ENCODE results near the gene SPI1. TPM values are rescaled to one million over a fixed set of nuclear protein-coding genes. Genes with fewer than 3 reads are reported as not detected.
A peak's percentile ranks its signal among the peaks of the same experiment; 100 is the strongest.

Gene SPI1
- total RNA-seq, 1 donor from 2014 or later, result not detected

DNA sequence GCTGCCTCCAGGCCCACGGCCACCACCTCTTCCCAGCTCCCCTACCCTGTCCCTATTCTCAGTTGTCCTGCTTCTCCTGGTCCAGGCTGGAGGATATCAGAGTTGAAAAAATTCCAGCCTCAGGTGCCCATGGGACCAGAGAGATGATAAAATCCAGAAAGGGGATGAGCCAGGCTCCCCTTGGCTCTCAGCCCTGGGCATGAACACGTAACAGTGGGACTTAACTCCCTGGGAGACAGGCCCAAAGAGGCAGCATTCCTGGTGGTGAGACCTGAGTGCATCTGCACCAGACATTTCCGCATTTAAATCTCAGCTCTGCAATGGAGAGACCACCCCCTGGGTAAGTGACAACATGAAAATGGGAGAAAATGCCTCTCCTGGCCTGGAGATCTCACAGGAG lies 19.7 kb upstream of the SPI1 start:
- Histone ChIP-seq H3K36me3 (no peaks in the 10 kb centered on the region), H3K4me1 (peaks cover 8% of the 10 kb centered on the region), H3F3A (ENCODE audit: low read depth) (peaks cover 34% of the 10 kb centered on the region), H3K79me2 (ENCODE audit: low read depth) (no peaks in the 10 kb centered on the region), H3K27ac (no peak overlapping the region), H3K9me3 (ENCODE audit: low read depth) (no peaks in the 10 kb centered on the region), H3K4me3 (no peak overlapping the region), H3K27me3 (no peaks in the 10 kb centered on the region), H4K20me1 (ENCODE audit: low read depth) (no peaks in the 10 kb centered on the region), H3K4me2 (no peak overlapping the region), H3K9ac (no peak overlapping the region), H2AFZ (replicated peaks) (no peak overlapping the region)
- DNase-seq (ENCODE audit: low spot score), result peak; percentile 15
- Mint-ChIP-seq H3K27ac (peak overlapping the region; percentile 57), H3K9me3 (no peaks in the 10 kb centered on the region), H3K27me3 (ENCODE audit: insufficient read depth, low read depth) (peaks cover 16% of the 10 kb centered on the region), H3K36me3 (no peaks in the 10 kb centered on the region), H3K4me1 (peaks cover 18% of the 10 kb centered on the region), H3K4me3 (no peak overlapping the region)
- TF ChIP-seq, protein P1, sequence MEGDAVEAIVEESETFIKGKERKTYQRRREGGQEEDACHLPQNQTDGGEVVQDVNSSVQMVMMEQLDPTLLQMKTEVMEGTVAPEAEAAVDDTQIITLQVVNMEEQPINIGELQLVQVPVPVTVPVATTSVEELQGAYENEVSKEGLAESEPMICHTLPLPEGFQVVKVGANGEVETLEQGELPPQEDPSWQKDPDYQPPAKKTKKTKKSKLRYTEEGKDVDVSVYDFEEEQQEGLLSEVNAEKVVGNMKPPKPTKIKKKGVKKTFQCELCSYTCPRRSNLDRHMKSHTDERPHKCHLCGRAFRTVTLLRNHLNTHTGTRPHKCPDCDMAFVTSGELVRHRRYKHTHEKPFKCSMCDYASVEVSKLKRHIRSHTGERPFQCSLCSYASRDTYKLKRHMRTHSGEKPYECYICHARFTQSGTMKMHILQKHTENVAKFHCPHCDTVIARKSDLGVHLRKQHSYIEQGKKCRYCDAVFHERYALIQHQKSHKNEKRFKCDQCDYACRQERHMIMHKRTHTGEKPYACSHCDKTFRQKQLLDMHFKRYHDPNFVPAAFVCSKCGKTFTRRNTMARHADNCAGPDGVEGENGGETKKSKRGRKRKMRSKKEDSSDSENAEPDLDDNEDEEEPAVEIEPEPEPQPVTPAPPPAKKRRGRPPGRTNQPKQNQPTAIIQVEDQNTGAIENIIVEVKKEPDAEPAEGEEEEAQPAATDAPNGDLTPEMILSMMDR (IDR thresholded peaks at IDR 0.05), result no peak
- no peak for TF ChIP-seq EZH2 (IDR thresholded peaks at IDR 0.05)
- no peak for TF ChIP-seq EZH2phosphoT487 (IDR thresholded peaks at IDR 0.05)

DNA sequence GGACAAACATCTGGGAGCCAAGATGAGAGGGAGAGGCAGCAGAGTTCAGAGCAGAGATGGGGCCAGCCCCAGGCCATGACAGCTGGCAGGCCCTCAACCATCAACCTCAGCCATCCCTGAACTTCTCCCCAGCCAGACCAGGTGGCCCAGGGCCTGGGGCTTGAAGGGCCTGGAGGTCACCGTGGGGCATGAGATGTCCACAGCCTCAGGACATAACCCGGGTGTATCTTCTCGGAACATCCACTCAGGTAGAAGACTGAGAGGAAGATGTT lies 17.6 kb upstream of the SPI1 start:
- peaks cover 13% of the 10 kb centered on the region for H3K4me1 Mint-ChIP-seq
- H3K27ac Mint-ChIP-seq, result no peak overlapping the region
- no peak for TF ChIP-seq EZH2phosphoT487 (IDR thresholded peaks at IDR 0.05)
- TF ChIP-seq, protein P1 (IDR thresholded peaks at IDR 0.05), result no peak
- TF ChIP-seq EZH2 (IDR thresholded peaks at IDR 0.05), result no peak
- no peak overlapping the region for H3K9ac ChIP-seq
- no peaks in the 10 kb centered on the region for H3K79me2 ChIP-seq (ENCODE audit: low read depth)
- H3K36me3 ChIP-seq, result no peaks in the 10 kb centered on the region
- no peaks in the 10 kb centered on the region for H3K36me3 Mint-ChIP-seq
- peak; percentile 1 for DNase-seq (ENCODE audit: low spot score)
- H3K9me3 ChIP-seq (ENCODE audit: low read depth), result no peaks in the 10 kb centered on the region
- peaks cover 26% of the 10 kb centered on the region for H3F3A ChIP-seq (ENCODE audit: low read depth)
- no peak overlapping the region for H3K27ac ChIP-seq
- no peaks in the 10 kb centered on the region for H3K27me3 ChIP-seq
- H4K20me1 ChIP-seq (ENCODE audit: low read depth), result no peaks in the 10 kb centered on the region
- peaks cover 11% of the 10 kb centered on the region for H3K27me3 Mint-ChIP-seq (ENCODE audit: insufficient read depth, low read depth)
- H3K4me3 Mint-ChIP-seq, result no peak overlapping the region
- no peak overlapping the region for H3K4me2 ChIP-seq
- H3K4me3 ChIP-seq, result no peak overlapping the region
- H2AFZ ChIP-seq (replicated peaks), result no peak overlapping the region
- no peaks in the 10 kb centered on the region for H3K9me3 Mint-ChIP-seq
- H3K4me1 ChIP-seq, result peaks cover 8% of the 10 kb centered on the region

DNA sequence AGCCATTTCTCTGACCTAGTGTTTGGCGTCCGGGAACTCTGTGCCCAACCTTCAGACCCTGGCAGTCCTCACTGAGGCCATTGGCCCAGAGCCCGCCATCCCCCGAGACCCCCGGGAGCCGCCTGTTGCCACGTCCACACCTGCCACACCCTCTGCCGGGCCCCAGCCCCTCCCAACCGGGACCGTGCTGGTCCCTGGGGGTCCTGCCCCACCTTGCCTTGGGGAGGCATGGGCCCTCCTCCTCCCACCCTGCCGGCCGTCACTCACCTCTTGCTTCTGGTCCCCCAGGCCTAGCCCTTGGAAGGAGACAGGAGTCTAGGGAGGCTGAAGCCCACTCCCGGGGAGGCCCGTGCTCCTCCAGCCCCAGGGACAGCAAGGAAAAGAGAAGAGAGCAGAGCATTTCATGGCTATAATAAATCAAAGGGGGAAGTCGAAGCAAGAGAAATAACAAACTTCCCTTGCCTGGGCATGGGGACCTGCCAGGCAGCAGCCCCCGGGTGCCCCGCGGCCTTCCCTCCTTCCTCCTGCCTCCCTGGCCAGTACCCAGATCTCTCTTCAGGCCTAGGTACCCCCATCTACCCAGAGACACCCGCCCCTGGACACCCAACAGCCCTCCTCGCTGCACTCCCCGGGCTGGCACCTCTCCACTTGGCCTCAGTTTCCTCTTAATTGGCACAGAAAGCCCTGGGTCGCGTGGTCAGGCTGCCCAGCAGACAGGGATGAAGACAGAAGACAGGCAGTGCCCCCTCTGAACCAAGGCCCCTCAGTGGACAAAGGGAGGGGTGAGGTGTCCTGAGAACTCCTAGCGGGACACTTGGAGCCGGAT lies 17.1 kb upstream of the SPI1 start:
- H3K4me2 ChIP-seq, result no peak overlapping the region
- H3K27me3 ChIP-seq, result no peaks in the 10 kb centered on the region
- no peaks in the 10 kb centered on the region for H3K9me3 ChIP-seq (ENCODE audit: low read depth)
- Mint-ChIP-seq H3K27ac (no peak overlapping the region), H3K27me3 (ENCODE audit: insufficient read depth, low read depth) (peaks cover 8% of the 10 kb centered on the region), H3K9me3 (no peaks in the 10 kb centered on the region), H3K4me1 (peaks cover 10% of the 10 kb centered on the region), H3K36me3 (no peaks in the 10 kb centered on the region), H3K4me3 (no peak overlapping the region)
- no peak for DNase-seq (ENCODE audit: low spot score)
- H3K27ac ChIP-seq, result no peak overlapping the region
- no peaks in the 10 kb centered on the region for H3K36me3 ChIP-seq
- no peak overlapping the region for H3K4me3 ChIP-seq
- no peak overlapping the region for H2AFZ ChIP-seq (replicated peaks)
- no peak overlapping the region for H3K9ac ChIP-seq
- peaks cover 20% of the 10 kb centered on the region for H3F3A ChIP-seq (ENCODE audit: low read depth)
- H3K79me2 ChIP-seq (ENCODE audit: low read depth), result no peaks in the 10 kb centered on the region
- H4K20me1 ChIP-seq (ENCODE audit: low read depth), result no peaks in the 10 kb centered on the region
- no peak for TF ChIP-seq EZH2 (IDR thresholded peaks at IDR 0.05)
- TF ChIP-seq EZH2phosphoT487 (IDR thresholded peaks at IDR 0.05), result no peak
- TF ChIP-seq, protein P1 (IDR thresholded peaks at IDR 0.05), result no peak
- peaks cover 5% of the 10 kb centered on the region for H3K4me1 ChIP-seq

All from neural progenitor cell (in vitro differentiated cells).